Liver (tissue), 9 donors: Measurements from ENCODE around the gene INTS6. TPM values are rescaled to one million over a fixed set of nuclear protein-coding genes. Genes with fewer than 3 reads are reported as not detected.

Source experiments
- DNase-seq: peaks from one replicate; pipeline ENCODE4 v3.0.0-alpha.2; 2017; ENCODE audit warnings: low spot score
- H3K27ac ChIP-seq, 2 donors: one replicate each; pipeline ENCODE4 v1.7.0; 2013; ENCODE audit warnings: inconsistent platforms in 2 of 2, low read length in 2 of 2, control low read depth in 1 of 2, low read depth in 1 of 2, mild to moderate bottlenecking in 1 of 2
- H3K27me3 ChIP-seq, 4 donors: one replicate each; pipeline versions ENCODE4 v1.6.1 to v1.7.0; 2013; ENCODE audit warnings: low read length in 3 of 4, inconsistent platforms in 1 of 4, mild to moderate bottlenecking in 1 of 4, moderate library complexity in 1 of 4; ENCODE audit not compliant: control insufficient read depth in 4 of 4, insufficient read depth in 4 of 4
- H3K36me3 ChIP-seq, 4 donors: one replicate each; pipeline versions ENCODE4 v1.6.1 to v1.7.0; 2013; ENCODE audit warnings: low read length in 3 of 4, mild to moderate bottlenecking in 3 of 4, low read depth in 1 of 4, moderate library complexity in 1 of 4; ENCODE audit not compliant: control insufficient read depth in 4 of 4, insufficient read depth in 3 of 4
- H3K4me1 ChIP-seq, 4 donors: one replicate each; pipeline versions ENCODE4 v1.6.1 to v1.7.0; 2013; ENCODE audit warnings: low read length in 3 of 4, mild to moderate bottlenecking in 3 of 4, moderate library complexity in 1 of 4; ENCODE audit not compliant: control insufficient read depth in 4 of 4, insufficient read depth in 4 of 4
- H3K4me3 ChIP-seq, 3 donors: one replicate each; pipeline versions ENCODE4 v1.6.1 to v1.7.0; 2013; ENCODE audit warnings: low read length in 3 of 3, control low read depth in 1 of 3, low read depth in 1 of 3, mild to moderate bottlenecking in 1 of 3
- H3K9ac ChIP-seq, 2 donors: one replicate each; pipeline ENCODE4 v1.7.0; 2013; ENCODE audit warnings: low read length in 2 of 2, mild to moderate bottlenecking in 2 of 2, moderate library complexity in 2 of 2, control low read depth in 1 of 2, low read depth in 1 of 2
- H3K9me3 ChIP-seq, 4 donors: one replicate each; pipeline versions ENCODE4 v1.6.1 to v1.7.0; 2013; ENCODE audit warnings: low read length in 3 of 4; ENCODE audit not compliant: control insufficient read depth in 4 of 4
- ATF3 ChIP-seq: IDR thresholded peaks from 2 replicates; pipeline ENCODE4 v1.6.1; 2016; ENCODE audit warnings: antibody characterized with exemption
- CTCF ChIP-seq: fragments of 150-350 bp; IDR thresholded peaks from 2 replicates; pipeline ENCODE4 v1.5.1; 2017; ENCODE audit warnings: improper control_type of control experiment, low read depth, low read length; ENCODE audit not compliant: missing input control
- EGR1 ChIP-seq, 2 donors: IDR thresholded peaks; 2 replicates each; pipeline ENCODE4 v1.6.1; 2016 to 2018; ENCODE audit warnings: antibody characterized with exemption in 2 of 2, low read depth in 2 of 2
- FOXA2 ChIP-seq: IDR thresholded peaks from 2 replicates; pipeline ENCODE4 v1.6.1; 2016; ENCODE audit warnings: antibody characterized with exemption
- GABPA ChIP-seq, 2 donors: IDR thresholded peaks in 1 of 2; conservative IDR thresholded peaks in 1 of 2; 2 replicates each; pipeline ENCODE4 v1.6.1; 2016; ENCODE audit warnings: antibody characterized with exemption in 2 of 2, mild to moderate bottlenecking in 1 of 2, moderate library complexity in 1 of 2
- HNF4A ChIP-seq, 2 donors: conservative IDR thresholded peaks; 2 replicates each; pipeline ENCODE4 v1.6.1; 2016; ENCODE audit warnings: antibody characterized with exemption in 2 of 2, mild to moderate bottlenecking in 2 of 2
- HNF4G ChIP-seq: IDR thresholded peaks from 2 replicates; pipeline ENCODE4 v1.6.1; 2016; ENCODE audit warnings: antibody characterized with exemption
- JUND ChIP-seq, 2 donors: IDR thresholded peaks; 2 replicates each; pipeline ENCODE4 v1.6.1; 2016; ENCODE audit warnings: antibody characterized with exemption in 2 of 2
- MAX ChIP-seq: IDR thresholded peaks from 2 replicates; pipeline ENCODE4 v1.6.1; 2016; ENCODE audit warnings: antibody characterized with exemption
- NR2F2 ChIP-seq: IDR thresholded peaks from 2 replicates; pipeline ENCODE4 v1.6.1; 2016; ENCODE audit warnings: antibody characterized with exemption
- RAD21 ChIP-seq, 2 donors: IDR thresholded peaks; 2 replicates each; pipeline ENCODE4 v1.6.1; 2016; ENCODE audit warnings: antibody characterized with exemption in 2 of 2, mild to moderate bottlenecking in 2 of 2
- REST ChIP-seq: IDR thresholded peaks from 2 replicates; pipeline ENCODE4 v1.6.1; 2016; ENCODE audit warnings: antibody characterized with exemption, mild to moderate bottlenecking
- RXRA ChIP-seq, 2 donors: IDR thresholded peaks; 2 replicates each; pipeline ENCODE4 v1.6.1; 2017 to 2018; ENCODE audit warnings: antibody characterized with exemption in 2 of 2, mild to moderate bottlenecking in 1 of 2
- SP1 ChIP-seq: IDR thresholded peaks from 2 replicates; pipeline ENCODE4 v1.6.1; 2018; ENCODE audit warnings: antibody characterized with exemption, mild to moderate bottlenecking
- YY1 ChIP-seq: IDR thresholded peaks from 2 replicates; pipeline ENCODE4 v1.6.1; 2016; ENCODE audit warnings: antibody characterized with exemption, mild to moderate bottlenecking
- ZBTB33 ChIP-seq: IDR thresholded peaks from 2 replicates; pipeline ENCODE4 v1.6.1; 2016; ENCODE audit warnings: antibody characterized with exemption
- WGBS: extraction: QIAGEN DNeasy Blood & Tissue Kit; methylation state at CpG from one replicate; pipeline ENCODE4 v1.1.7; 2013; 5-methylcytosine and 5-hydroxymethylcytosine counted together
- polyA plus RNA-seq, 2 donors: library from polyadenylated mRNA; stranded (reverse) in 1 of 2; unstranded in 1 of 2; fragments of 200-250 nt in 1 of 2; fragments of >200 nt in 1 of 2; fragmentation: Nextera tagmentation in 1 of 2; extraction: Ambion mirVana in 1 of 2; gene quantifications; one replicate each; pipeline versions ENCODE4 v1.2.1 to v1.2.3, GENCODE V29; 2013 to 2015
- total RNA-seq, 2 donors: library from RNA; depleted of rRNA; stranded (reverse); fragments of >200 nt; gene quantifications; one replicate each; pipeline ENCODE4 v1.2.3, GENCODE V29; 2014
- donor health status: healthy.
- donor health status: healthy.
- donor health status: healthy.
- donor health status: healthy.
- donor health status: healthy.

The INTS6 gene
- total and polyA plus RNA-seq, 4 donors = 11.4 to 61.4 (median 18.8) TPM

- 97% methylated on average over 1 of the region's 1 CpG for WGBS
- H3K9ac ChIP-seq = no peak overlapping the region
- no peaks in the 10 kb centered on the region for H3K9me3 ChIP-seq
- H3K27me3 ChIP-seq = no peaks in the 10 kb centered on the region
- TF ChIP-seq NR2F2 (no peak), ZBTB33 (no peak)
- H3K27ac ChIP-seq = no peak overlapping the region
- H3K4me3 ChIP-seq = no peak overlapping the region
- H3K4me1 ChIP-seq = peaks cover 0 to 10% (median 0%) of the 10 kb centered on the region in 4 donors
- H3K36me3 ChIP-seq = peaks cover 0 to 16% (median 6%) of the 10 kb centered on the region in 4 donors
- no peak for DNase-seq
These were observed 93.5 kb downstream of the INTS6 start for GRCh38 chr13:51359352-51359751.

- Histone ChIP-seq H3K9ac (no peak overlapping the region), H3K9me3 (no peaks in the 10 kb centered on the region), H3K27me3 (no peaks in the 10 kb centered on the region), H3K4me3 (no peak overlapping the region), H3K27ac (no peak overlapping the region), H3K36me3 (peaks cover 0 to 14% (median 3%) of the 10 kb centered on the region in 4 donors), H3K4me1 (peaks cover 0 to 10% (median 0%) of the 10 kb centered on the region in 4 donors)
- TF ChIP-seq EGR1 (IDR thresholded peaks at IDR 0.05; ENCODE audit: low read depth in 2 of 2) (no peak), NR2F2 (no peak), RXRA (IDR thresholded peaks at IDR 0.05) (no peak), ATF3 (no peak), HNF4G (no peak), REST (no peak), FOXA2 (no peak), SP1 (no peak), GABPA (IDR thresholded peaks at IDR 0.05 in 1 of 2, conservative IDR thresholded peaks at IDR 0.05 in 1 of 2) (no peak), CTCF (no peak), MAX (no peak), JUND (IDR thresholded peaks at IDR 0.05) (no peak), YY1 (no peak), RAD21 (IDR thresholded peaks at IDR 0.05) (no peak), HNF4A (conservative IDR thresholded peaks at IDR 0.05) (no peak), ZBTB33 (no peak)
- 83% methylated on average over 5 of the region's 5 CpGs for WGBS
- DNase-seq = no peak
These were observed 94.8 kb downstream of the INTS6 start for GRCh38 chr13:51357928-51358595.
